Retinal pigment epithelial cell (primary cell): ENCODE results near the gene GSTT4.
"Not testable (repeated sequence)": the region's sequence is repeated elsewhere in the genome, so short reads cannot be mapped to it uniquely, and the experiment has no call there.

Experiments used
- DNase-seq: peaks from one replicate; pipeline ENCODE4 v3.0.0-alpha.2; 2010; ENCODE audit warnings: low read depth
- H3K4me3 ChIP-seq: 2 replicates; pipeline ENCODE4 v1.5.1; 2011; ENCODE audit warnings: mild to moderate bottlenecking, low read length, control low read depth, moderate library complexity
- CTCF ChIP-seq: conservative IDR thresholded peaks from 2 replicates; pipeline ENCODE4 v1.5.1; 2011; ENCODE audit warnings: low read depth, low read length, control low read depth, inconsistent platforms

Gene GSTT4

GRCh38 chr22:23956301-23956900 is 48.9 kb downstream of the GSTT4 start:
- peak; percentile 9 for DNase-seq
- not testable (repeated sequence) for H3K4me3 ChIP-seq
- TF ChIP-seq CTCF: peak; percentile 79

- not testable (repeated sequence) for H3K4me3 ChIP-seq, DNase-seq
Measured at GRCh38 chr22:23955886-23956285, 49.4 kb downstream of the GSTT4 start.

DNA sequence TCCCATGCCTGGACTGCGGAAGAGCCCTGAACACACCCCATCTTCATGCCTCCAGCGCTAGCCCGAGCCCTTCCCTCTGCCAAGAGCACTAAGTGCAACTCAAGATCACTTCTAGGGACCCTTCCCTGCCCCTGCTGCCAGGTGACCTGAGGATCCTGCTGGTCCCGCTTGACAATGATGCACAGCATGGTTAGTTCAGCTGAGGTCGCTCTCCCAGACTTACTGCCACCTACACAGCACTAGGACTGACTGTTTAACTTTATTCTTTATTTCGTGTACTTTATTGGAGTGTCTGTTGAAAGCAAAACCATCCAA is 50.3 kb downstream of the GSTT4 start:
- not testable (repeated sequence) for H3K4me3 ChIP-seq, DNase-seq

DNA sequence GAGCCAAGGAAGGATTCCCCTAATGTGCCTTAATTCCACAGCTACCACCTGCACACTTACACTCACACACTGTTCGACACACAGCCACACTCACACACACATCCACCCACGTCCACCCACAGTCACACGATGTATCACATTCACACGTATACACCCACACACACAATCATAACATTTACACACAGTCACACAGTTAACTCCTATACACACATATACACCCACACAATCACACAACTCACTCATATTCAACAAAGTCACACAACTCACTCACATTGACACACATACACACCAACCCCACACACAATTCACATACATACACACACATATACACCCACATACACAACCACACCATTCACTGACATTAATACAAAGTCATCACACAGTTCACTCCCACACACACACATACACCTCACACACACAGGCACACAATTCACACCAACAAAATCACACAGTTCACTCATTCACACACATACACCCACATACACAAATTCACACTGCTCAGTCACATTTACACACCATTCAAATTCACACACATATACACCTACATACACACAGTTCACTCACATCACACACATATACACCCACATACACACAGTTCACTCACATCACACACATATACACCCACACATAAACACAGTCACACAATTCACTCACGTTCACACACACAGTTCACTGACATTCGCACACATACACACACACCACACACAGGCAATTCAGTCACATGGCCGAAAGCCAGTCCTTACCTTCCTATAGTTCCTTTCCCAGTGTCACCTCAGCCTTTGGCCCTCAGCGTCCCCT is 50.9 kb downstream of the GSTT4 start:
- not testable (repeated sequence) for DNase-seq

GRCh38 chr22:23953485-23953884 is 51.8 kb downstream of the GSTT4 start:
- DNase-seq, H3K4me3 ChIP-seq: not testable (repeated sequence)

More for the DNA sequence above, 50.9 kb downstream of the GSTT4 start:
- H3K4me3 ChIP-seq: not testable (repeated sequence)

- not testable (repeated sequence) for H3K4me3 ChIP-seq, DNase-seq
Measured at GRCh38 chr22:23952794-23953405, 52.4 kb downstream of the GSTT4 start.

GRCh38 chr22:23951383-23951782 is 53.9 kb downstream of the GSTT4 start:
- not testable (repeated sequence) for DNase-seq, H3K4me3 ChIP-seq

GRCh38 chr22:23949764-23950163 is 55.5 kb downstream of the GSTT4 start:
- not testable (repeated sequence) for H3K4me3 ChIP-seq, DNase-seq
